ENCODE results near the gene SLFN13. TPM values are rescaled to one million over a fixed set of nuclear protein-coding genes. Genes with fewer than 3 reads are reported as not detected.

Gene SLFN13
- total RNA-seq, 1 experiment from 2014 or later = 19.7 TPM

GRCh38 chr17:35387496-35387895 lies 61.1 kb downstream of the SLFN13 start:
- ChIA-PET CTCF (no interaction called here), POLR2A (no interaction called here)
- H3K27me3 Mint-ChIP-seq (ENCODE audit: low read depth) = peaks cover 30% of the 10 kb centered on the region

More at GRCh38 chr17:35387496-35387895, 61.1 kb downstream of the SLFN13 start:
- Mint-ChIP-seq H3K4me3 (no peak overlapping the region), H3K36me3 (no peaks in the 10 kb centered on the region), H3K4me1 (peaks cover 31% of the 10 kb centered on the region), H3K9me3 (no peaks in the 10 kb centered on the region), H3K27ac (no peak overlapping the region)
- no peak for DNase-seq (ENCODE audit: low spot score)
- ATAC-seq = no peak
- TF ChIP-seq ERG (CRISPR knock-in tag; IDR thresholded peaks at IDR 0.05) (no peak), JUN (CRISPR knock-in tag; IDR thresholded peaks at IDR 0.05) (no peak), PRDM15 (CRISPR knock-in tag; IDR thresholded peaks at IDR 0.05) (no peak), MYBL2 (CRISPR knock-in tag; IDR thresholded peaks at IDR 0.05) (no peak), ZNF671 (CRISPR knock-in tag; IDR thresholded peaks at IDR 0.05) (no peak), HMGXB4 (CRISPR knock-in tag; IDR thresholded peaks at IDR 0.05) (no peak), ZNF396 (CRISPR knock-in tag; IDR thresholded peaks at IDR 0.05; ENCODE audit: borderline replicate concordance) (no peak), MLX (CRISPR knock-in tag; IDR thresholded peaks at IDR 0.05) (no peak), NFYB (CRISPR knock-in tag; conservative IDR thresholded peaks at IDR 0.05; ENCODE audit: low read depth) (no peak), ZNF317 (CRISPR knock-in tag; IDR thresholded peaks at IDR 0.05; ENCODE audit: borderline replicate concordance, low read depth) (no peak)

Other genes starting within 250 kb of the SLFN13 start
- gene SLFN5, start 205.7 kb downstream of the SLFN13 start, total RNA-seq (2021) = 4.8 to 7.6 TPM (median 6.0 TPM) in 3 replicates
- 0.26 to 0.53 TPM (median 0.27 TPM) in 3 replicates for gene SLFN11, start 75.1 kb downstream of the SLFN13 start, total RNA-seq (2021)
- 12.2 to 12.7 TPM (median 12.4 TPM) in 3 replicates for gene SLFN12, start 16.3 kb downstream of the SLFN13 start, total RNA-seq (2021)
- 0.07 to 0.16 TPM (median 0.13 TPM) in 3 replicates for gene SLFN12L, start 88.9 kb upstream of the SLFN13 start, total RNA-seq (2021)
- gene SLFN14, start 112.1 kb upstream of the SLFN13 start, total RNA-seq (2021) = not detected in 3 replicates
- gene PEX12, start 129.8 kb upstream of the SLFN13 start, total RNA-seq (2021) = 4.7 to 6.5 TPM (median 5.2 TPM) in 3 replicates
- gene AP2B1, start 138.6 kb upstream of the SLFN13 start, total RNA-seq (2021) = 195 to 212 TPM (median 201 TPM) in 3 replicates